Measurements from ENCODE around the gene DNAH6.

DNA sequence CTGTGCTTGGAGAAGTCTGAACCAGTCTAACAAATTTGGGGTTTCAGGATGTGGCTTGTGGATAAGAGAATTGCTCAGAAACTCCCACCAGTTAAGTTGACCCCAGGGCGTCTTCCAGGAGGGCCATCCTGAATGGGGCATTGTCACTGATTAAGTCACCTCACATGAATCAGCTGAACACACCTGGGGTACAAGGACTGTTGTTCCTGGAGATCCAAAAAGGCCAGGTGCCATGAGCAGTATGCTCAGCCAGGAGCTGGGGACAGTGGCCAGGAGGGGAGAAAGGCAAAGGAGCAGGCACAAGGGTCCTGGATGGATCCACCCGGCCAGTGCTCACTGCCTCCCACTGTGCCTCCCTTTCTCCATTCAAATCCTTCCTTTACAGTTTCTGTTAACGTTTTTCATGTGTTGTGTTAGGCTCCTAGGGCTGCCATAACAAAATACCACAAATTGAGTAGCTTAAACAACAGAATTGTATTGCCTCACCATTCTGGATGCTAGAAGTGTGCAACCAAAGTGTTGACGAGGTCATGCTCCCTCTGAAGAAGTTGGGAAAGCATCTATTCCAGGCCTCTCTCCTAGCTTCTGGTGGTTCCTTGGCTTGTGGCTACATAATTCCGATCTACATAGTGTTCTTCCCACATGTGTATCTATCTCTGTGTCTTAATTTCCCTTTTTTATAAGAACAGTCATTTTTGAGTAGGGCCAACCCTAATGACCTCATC, 331.2 kb downstream of the DNAH6 start:
- TF ChIP-seq POLR2AphosphoS5 (IDR thresholded peaks at IDR 0.05; ENCODE audit: low read depth, low read length) (no peak), POU2F2 (IDR thresholded peaks at IDR 0.05; ENCODE audit: low read depth, low read length) (no peak), TAF1 (IDR thresholded peaks at IDR 0.05; ENCODE audit: low read depth, low read length) (no peak), POLR2A (IDR thresholded peaks at IDR 0.05; ENCODE audit: low read depth, low read length) (no peak), SPI1 (IDR thresholded peaks at IDR 0.05; ENCODE audit: low read depth, low read length) (no peak)
